ENCODE measurements around the gene TSPAN4.

Gene TSPAN4

GRCh38 chr11:824942-825341 lies 17.7 kb upstream of the TSPAN4 start:
- no peak for DNase-seq

- DNase-seq, result no peak
Measured at GRCh38 chr11:825366-826226, 17.1 kb upstream of the TSPAN4 start.

- DNase-seq, result no peak
Measured at GRCh38 chr11:826227-826621, 16.4 kb upstream of the TSPAN4 start.

- no peak for DNase-seq
Measured at GRCh38 chr11:826836-827145, 15.9 kb upstream of the TSPAN4 start.

- peak in 1 of 2 experiments; percentile 22 for DNase-seq
Measured at GRCh38 chr11:827146-827896, 15.3 kb upstream of the TSPAN4 start.

- no peak for DNase-seq
Measured at GRCh38 chr11:827897-828192, 14.8 kb upstream of the TSPAN4 start, which contains the start of gene CRACR2B. Gene CRACR2B, plus strand, starts transcription at chr11:827919. Its CDS starts 689 bp downstream, at chr11:828608.

- no peak for DNase-seq
Measured at GRCh38 chr11:828506-829175, 14.0 kb upstream of the TSPAN4 start.

- DNase-seq, result no peak
Measured at GRCh38 chr11:829176-829846, 13.3 kb upstream of the TSPAN4 start.

- no peak for DNase-seq
Measured at GRCh38 chr11:829847-830294, 12.8 kb upstream of the TSPAN4 start.

- no peak for DNase-seq
Measured at GRCh38 chr11:830295-831117, 12.1 kb upstream of the TSPAN4 start.

GRCh38 chr11:831118-831864 lies 11.4 kb upstream of the TSPAN4 start:
- DNase-seq, result no peak

- no peak for DNase-seq
Measured at GRCh38 chr11:831961-832528, 10.6 kb upstream of the TSPAN4 start.

GRCh38 chr11:832529-833113 lies 10.0 kb upstream of the TSPAN4 start, which contains the start of gene CD151:
Gene CD151, plus strand, starts transcription at chr11:832952. Its CDS starts 3,118 bp downstream, at chr11:836070.
- peak; percentile 24 to 31 for DNase-seq

GRCh38 chr11:833114-833791 lies 9.4 kb upstream of the TSPAN4 start:
- peak in 1 of 2 experiments; percentile 30 for DNase-seq

- DNase-seq, result no peak
Measured at GRCh38 chr11:833849-834311, 8.8 kb upstream of the TSPAN4 start.

GRCh38 chr11:834371-835316 lies 8.0 kb upstream of the TSPAN4 start:
- peak; percentile 19 to 23 for DNase-seq

- no peak for DNase-seq
Measured at GRCh38 chr11:836274-836673, 6.4 kb upstream of the TSPAN4 start.

- DNase-seq, result no peak
Measured at GRCh38 chr11:836700-837099, 6.0 kb upstream of the TSPAN4 start.

Data from AML-193 (cell line).